OCI-LY7 (cell line): ENCODE results near the gene TLL2.

Experiments
- CTCF ChIP-seq: fragments of 200-600 bp; sonication (generic); conservative IDR thresholded peaks from 2 replicates; pipeline ENCODE4 v1.5.1; 2014; ENCODE audit warnings: mild to moderate bottlenecking, antibody characterized with exemption, low read length, moderate library complexity, mixed read lengths
- EZH2phosphoT487 ChIP-seq: fragments of 200-600 bp; sonication (generic); IDR thresholded peaks from 2 replicates; pipeline ENCODE4 v1.6.1; 2018; ENCODE audit warnings: low read depth, borderline replicate concordance, mild to moderate bottlenecking, mixed run types, antibody characterized with exemption, low read length, moderate library complexity, mixed read lengths

GRCh38 chr10:96415891-96416554 is 97.7 kb downstream of the TLL2 start:
- TF ChIP-seq CTCF (no peak), EZH2phosphoT487 (no peak)
